Mucosa of stomach (tissue), 1 donor: ENCODE data around the gene STX19.
A peak's percentile ranks its signal among the peaks of the same experiment; 100 is the strongest.
"Not testable (repeated sequence)": the region's sequence is repeated elsewhere in the genome, so short reads cannot be mapped to it uniquely, and the experiment has no call there.

ENCODE experiments used
- H3K27me3 ChIP-seq: one replicate; pipeline ENCODE4 v1.7.0; 2013; ENCODE audit warnings: mild to moderate bottlenecking, low read length; ENCODE audit not compliant: control insufficient read depth, insufficient read depth
- H3K36me3 ChIP-seq: one replicate; pipeline ENCODE4 v1.7.0; 2013; ENCODE audit warnings: low read length; ENCODE audit not compliant: control insufficient read depth, insufficient read depth
- H3K4me1 ChIP-seq: one replicate; pipeline ENCODE4 v1.7.0; 2013; ENCODE audit warnings: mild to moderate bottlenecking, low read length; ENCODE audit not compliant: control insufficient read depth, insufficient read depth
- H3K4me3 ChIP-seq: one replicate; pipeline ENCODE4 v1.7.0; 2013; ENCODE audit warnings: low read length
- H3K9ac ChIP-seq: one replicate; pipeline ENCODE4 v1.7.0; 2013; ENCODE audit warnings: mild to moderate bottlenecking, low read length, moderate library complexity
- H3K9me3 ChIP-seq: one replicate; pipeline ENCODE4 v1.7.0; 2013; ENCODE audit warnings: mild to moderate bottlenecking, low read length, moderate library complexity; ENCODE audit not compliant: control insufficient read depth
- donor health status: Pancreatic carcinoma.

The STX19 gene

GRCh38 chr3:93988764-93989163, 39.6 kb downstream of the STX19 start:
- Histone ChIP-seq H3K9ac (no peak overlapping the region), H3K27me3 (no peaks in the 10 kb centered on the region), H3K9me3 (no peaks in the 10 kb centered on the region), H3K4me1 (no peaks in the 10 kb centered on the region), H3K4me3 (no peak overlapping the region), H3K36me3 (no peaks in the 10 kb centered on the region)

- H3K9ac ChIP-seq = no peak overlapping the region
- no peaks in the 10 kb centered on the region for H3K36me3 ChIP-seq
- H3K27me3 ChIP-seq = no peaks in the 10 kb centered on the region
- no peaks in the 10 kb centered on the region for H3K9me3 ChIP-seq
- no peak overlapping the region for H3K4me3 ChIP-seq
- no peaks in the 10 kb centered on the region for H3K4me1 ChIP-seq
Observed at GRCh38 chr3:93988283-93988682, 40.1 kb downstream of the STX19 start.

- Histone ChIP-seq H3K4me3 (no peak overlapping the region), H3K9me3 (no peaks in the 10 kb centered on the region), H3K9ac (no peak overlapping the region), H3K4me1 (no peaks in the 10 kb centered on the region), H3K36me3 (no peaks in the 10 kb centered on the region), H3K27me3 (no peaks in the 10 kb centered on the region)
Observed at GRCh38 chr3:93984618-93985017, 43.8 kb downstream of the STX19 start.

- Histone ChIP-seq H3K4me3 (no peak overlapping the region), H3K4me1 (no peaks in the 10 kb centered on the region), H3K9ac (no peak overlapping the region), H3K36me3 (no peaks in the 10 kb centered on the region), H3K27me3 (no peaks in the 10 kb centered on the region), H3K9me3 (no peaks in the 10 kb centered on the region)
Observed at GRCh38 chr3:93983408-93983807, 45.0 kb downstream of the STX19 start.

GRCh38 chr3:93981649-93982048, 46.7 kb downstream of the STX19 start:
- H3K27me3 ChIP-seq = no peaks in the 10 kb centered on the region
- H3K9ac ChIP-seq = no peak overlapping the region
- no peaks in the 10 kb centered on the region for H3K9me3 ChIP-seq
- H3K4me1 ChIP-seq = no peaks in the 10 kb centered on the region
- no peak overlapping the region for H3K4me3 ChIP-seq
- H3K36me3 ChIP-seq = no peaks in the 10 kb centered on the region

- Histone ChIP-seq H3K36me3 (no peaks in the 10 kb centered on the region), H3K9ac (peak within 1 kb of the TSS; percentile 66), H3K27me3 (no peaks in the 10 kb centered on the region), H3K4me1 (no peaks in the 10 kb centered on the region), H3K4me3 (peak within 1 kb of the TSS; percentile 36), H3K9me3 (no peaks in the 10 kb centered on the region)
Observed at GRCh38 chr3:93979850-93980676, 48.3 kb downstream of the STX19 start, which contains the start of gene ARL13B. ARL13B (plus strand) TSS chr3:93980155; CDS start chr3:93980424, 269 bp downstream.

- H3K9me3 ChIP-seq = no peaks in the 10 kb centered on the region
Observed at GRCh38 chr3:93973131-93974126, 55.0 kb downstream of the STX19 start, which contains the start of gene PROS1. PROS1 (minus strand) TSS chr3:93973896; CDS start chr3:93973749, 147 bp downstream.

GRCh38 chr3:93969997-93970396, 58.4 kb downstream of the STX19 start:
- H3K36me3 ChIP-seq = no peaks in the 10 kb centered on the region
- H3K4me1 ChIP-seq = peaks cover 6% of the 10 kb centered on the region
- H3K27me3 ChIP-seq = no peaks in the 10 kb centered on the region
- no peak overlapping the region for H3K9ac ChIP-seq
- no peak overlapping the region for H3K4me3 ChIP-seq
- no peaks in the 10 kb centered on the region for H3K9me3 ChIP-seq

More at GRCh38 chr3:93973131-93974126, 55.0 kb downstream of the STX19 start, which contains the start of gene PROS1:
- H3K27me3 ChIP-seq = no peaks in the 10 kb centered on the region
- peaks cover 6% of the 10 kb centered on the region for H3K4me1 ChIP-seq
- H3K4me3 ChIP-seq = peak within 1 kb of the TSS; percentile 58
- peak within 1 kb of the TSS; percentile 54 for H3K9ac ChIP-seq
- no peaks in the 10 kb centered on the region for H3K36me3 ChIP-seq

- Histone ChIP-seq H3K4me3 (no peak overlapping the region), H3K27me3 (no peaks in the 10 kb centered on the region), H3K9me3 (no peaks in the 10 kb centered on the region)
Observed at GRCh38 chr3:93969443-93969842, 59.0 kb downstream of the STX19 start.

GRCh38 chr3:93965106-93965505, 63.3 kb downstream of the STX19 start:
- not testable (repeated sequence) for H3K27me3 ChIP-seq, H3K36me3 ChIP-seq, H3K4me3 ChIP-seq, H3K9ac ChIP-seq, H3K4me1 ChIP-seq, H3K9me3 ChIP-seq

More at GRCh38 chr3:93969443-93969842, 59.0 kb downstream of the STX19 start:
- Histone ChIP-seq H3K36me3 (no peaks in the 10 kb centered on the region), H3K4me1 (peaks cover 6% of the 10 kb centered on the region), H3K9ac (no peak overlapping the region)
